Measurements from ENCODE around the gene AQP11. TPM values are rescaled to one million over a fixed set of nuclear protein-coding genes. Genes with fewer than 3 reads are reported as not detected.
"Not testable (repeated sequence)": the region's sequence is repeated elsewhere in the genome, so short reads cannot be mapped to it uniquely, and the experiment has no call there.

Gene AQP11
- total RNA-seq, 2 experiments from 2014 or later: 0.28 to 0.48 TPM

GRCh38 chr11:77609234-77609633 is 19.5 kb downstream of the AQP11 start:
- no peaks in the 10 kb centered on the region for H3K9me3 Mint-ChIP-seq
- no peak overlapping the region for H3K4me3 Mint-ChIP-seq
- H3K4me1 Mint-ChIP-seq: no peaks in the 10 kb centered on the region
- no peaks in the 10 kb centered on the region for H3K27me3 Mint-ChIP-seq
- no peak for DNase-seq
- peaks cover 4% of the 10 kb centered on the region for H3K36me3 Mint-ChIP-seq
- no peak overlapping the region for H3K27ac Mint-ChIP-seq
- ATAC-seq (ENCODE audit: low read depth): no peak
- POLR2A ChIA-PET: no interaction called here

GRCh38 chr11:77611921-77612320 is 22.2 kb downstream of the AQP11 start:
- H3K4me1 Mint-ChIP-seq: no peaks in the 10 kb centered on the region

GRCh38 chr11:77617892-77618291 is 28.1 kb downstream of the AQP11 start:
- Mint-ChIP-seq H3K27me3 (no peaks in the 10 kb centered on the region), H3K4me1 (no peaks in the 10 kb centered on the region), H3K27ac (no peak overlapping the region), H3K9me3 (no peaks in the 10 kb centered on the region), H3K4me3 (no peak overlapping the region), H3K36me3 (peaks cover 15% of the 10 kb centered on the region)
- no peak for ATAC-seq (ENCODE audit: low read depth)
- no peak for DNase-seq
- POLR2A ChIA-PET: no interaction called here

More at GRCh38 chr11:77611921-77612320, 22.2 kb downstream of the AQP11 start:
- no peak for DNase-seq
- H3K4me3 Mint-ChIP-seq: no peak overlapping the region
- no peak for ATAC-seq (ENCODE audit: low read depth)
- no peaks in the 10 kb centered on the region for H3K9me3 Mint-ChIP-seq
- H3K27ac Mint-ChIP-seq: no peak overlapping the region
- POLR2A ChIA-PET: no interaction called here
- H3K36me3 Mint-ChIP-seq: peaks cover 7% of the 10 kb centered on the region
- no peaks in the 10 kb centered on the region for H3K27me3 Mint-ChIP-seq

GRCh38 chr11:77619576-77620198 is 29.9 kb downstream of the AQP11 start:
- H3K9me3 Mint-ChIP-seq: no peaks in the 10 kb centered on the region
- H3K4me1 Mint-ChIP-seq: no peaks in the 10 kb centered on the region
- H3K27me3 Mint-ChIP-seq: no peaks in the 10 kb centered on the region
- H3K27ac Mint-ChIP-seq: no peak overlapping the region
- DNase-seq (no peak), ATAC-seq (ENCODE audit: low read depth) (no peak)
- POLR2A ChIA-PET: no interaction called here
- peaks cover 17% of the 10 kb centered on the region for H3K36me3 Mint-ChIP-seq
- no peak overlapping the region for H3K4me3 Mint-ChIP-seq

GRCh38 chr11:77630157-77630710 is 40.5 kb downstream of the AQP11 start:
- POLR2A ChIA-PET: no interaction called here
- H3K27ac Mint-ChIP-seq: peak overlapping the region; percentile 71

GRCh38 chr11:77633926-77634325 is 44.2 kb downstream of the AQP11 start:
- not testable (repeated sequence) for H3K27me3 Mint-ChIP-seq; H3K4me3 Mint-ChIP-seq; H3K27ac Mint-ChIP-seq; DNase-seq; ATAC-seq (ENCODE audit: low read depth); H3K9me3 Mint-ChIP-seq
- POLR2A ChIA-PET: interaction anchor here (1.3 kb wide), 1 partner anchor 223 kb away, joined by 6 read pairs; no protein-coding TSS in a partner anchor
- peaks cover 41% of the 10 kb centered on the region for H3K4me1 Mint-ChIP-seq
- peaks cover 22% of the 10 kb centered on the region for H3K36me3 Mint-ChIP-seq

More at GRCh38 chr11:77630157-77630710, 40.5 kb downstream of the AQP11 start:
- no peak for ATAC-seq (ENCODE audit: low read depth)
- Mint-ChIP-seq H3K36me3 (peaks cover 24% of the 10 kb centered on the region), H3K4me1 (peaks cover 22% of the 10 kb centered on the region), H3K27me3 (no peaks in the 10 kb centered on the region), H3K9me3 (no peaks in the 10 kb centered on the region), H3K4me3 (peak overlapping the region; percentile 28)
- no peak for DNase-seq

- POLR2A ChIA-PET: no interaction called here
- peak overlapping the region; percentile 75 for H3K27ac Mint-ChIP-seq
These were observed 47.1 kb downstream of the AQP11 start for GRCh38 chr11:77636731-77637344.

GRCh38 chr11:77637345-77638165 is 47.8 kb downstream of the AQP11 start, which contains the start of gene CLNS1A:
CLNS1A (minus strand) TSS chr11:77637794; CDS start chr11:77637714, 80 bp downstream.
- peak within 1 kb of the TSS; percentile 86 for H3K27ac Mint-ChIP-seq
- peaks cover 8% of the 10 kb centered on the region for H3K9me3 Mint-ChIP-seq
- ATAC-seq (ENCODE audit: low read depth): peak; percentile 99
- peak; percentile 78 for DNase-seq
- H3K4me1 Mint-ChIP-seq: peaks cover 35% of the 10 kb centered on the region
- peaks cover 21% of the 10 kb centered on the region for H3K36me3 Mint-ChIP-seq
- H3K27me3 Mint-ChIP-seq: no peaks in the 10 kb centered on the region
- POLR2A ChIA-PET: no interaction called here
- H3K4me3 Mint-ChIP-seq: peak within 1 kb of the TSS; percentile 94

More at GRCh38 chr11:77636731-77637344, 47.1 kb downstream of the AQP11 start:
- ATAC-seq (ENCODE audit: low read depth) (no peak), DNase-seq (no peak)
- Mint-ChIP-seq H3K27me3 (no peaks in the 10 kb centered on the region), H3K4me1 (peaks cover 32% of the 10 kb centered on the region), H3K36me3 (peaks cover 18% of the 10 kb centered on the region), H3K4me3 (peak overlapping the region; percentile 94), H3K9me3 (peaks cover 5% of the 10 kb centered on the region)

GRCh38 chr11:77642228-77642627 is 52.5 kb downstream of the AQP11 start:
- DNase-seq: no peak
- Mint-ChIP-seq H3K9me3 (peaks cover 8% of the 10 kb centered on the region), H3K27me3 (no peaks in the 10 kb centered on the region), H3K36me3 (peaks cover 6% of the 10 kb centered on the region), H3K4me3 (no peak overlapping the region), H3K4me1 (peaks cover 11% of the 10 kb centered on the region), H3K27ac (no peak overlapping the region)
- POLR2A ChIA-PET: no interaction called here
- ATAC-seq (ENCODE audit: low read depth): no peak

- H3K9me3 Mint-ChIP-seq: peaks cover 6% of the 10 kb centered on the region
- H3K4me3 Mint-ChIP-seq: no peak overlapping the region
- no peak overlapping the region for H3K27ac Mint-ChIP-seq
- DNase-seq (no peak), ATAC-seq (ENCODE audit: low read depth) (no peak)
- peaks cover 6% of the 10 kb centered on the region for H3K36me3 Mint-ChIP-seq
- no peaks in the 10 kb centered on the region for H3K27me3 Mint-ChIP-seq
- H3K4me1 Mint-ChIP-seq: peaks cover 5% of the 10 kb centered on the region
- POLR2A ChIA-PET: no interaction called here
These were observed 55.1 kb downstream of the AQP11 start for GRCh38 chr11:77644887-77645286.

- H3K4me1 Mint-ChIP-seq: peaks cover 3% of the 10 kb centered on the region
- POLR2A ChIA-PET: interaction anchor here (0.6 kb wide), 1 partner anchor 540 kb away, joined by 3 read pairs; the partner anchor contains the start of gene KCTD21
- H3K4me3 Mint-ChIP-seq: no peak overlapping the region
- no peaks in the 10 kb centered on the region for H3K27me3 Mint-ChIP-seq
- H3K36me3 Mint-ChIP-seq: no peaks in the 10 kb centered on the region
- DNase-seq: no peak
- H3K27ac Mint-ChIP-seq: no peak overlapping the region
- H3K9me3 Mint-ChIP-seq: no peaks in the 10 kb centered on the region
- no peak for ATAC-seq (ENCODE audit: low read depth)
These were observed 58.0 kb downstream of the AQP11 start for GRCh38 chr11:77647654-77648305.

- DNase-seq: no peak
- no peak for ATAC-seq (ENCODE audit: low read depth)
- Mint-ChIP-seq H3K36me3 (no peaks in the 10 kb centered on the region), H3K27me3 (no peaks in the 10 kb centered on the region), H3K27ac (no peak overlapping the region), H3K4me3 (no peak overlapping the region), H3K4me1 (no peaks in the 10 kb centered on the region), H3K9me3 (no peaks in the 10 kb centered on the region)
- POLR2A ChIA-PET: no interaction called here
These were observed 60.4 kb downstream of the AQP11 start for GRCh38 chr11:77650123-77650522.

All from activated naive CD8-positive, alpha-beta T cell treated with anti-CD3 and anti-CD28 coated beads, Interleukin-2, amount 10 ng/mL, durations not matched to agents 7 days and 5 days (primary cell).